ENCODE data around the gene THEMIS. TPM values are rescaled to one million over a fixed set of nuclear protein-coding genes. Genes with fewer than 3 reads are reported as not detected.

THEMIS gene
- total RNA-seq, 1 experiment from 2014 or later = not detected

GRCh38 chr6:127934956-127935355 lies 34.1 kb upstream of the THEMIS start:
- Histone ChIP-seq H3K36me3 (ENCODE audit: control insufficient read depth, insufficient read depth, low read length) (no peaks in the 10 kb centered on the region), H3K9me3 (peaks cover 12% of the 10 kb centered on the region), H3K4me1 (no peaks in the 10 kb centered on the region), H3K27me3 (replicated peaks; ENCODE audit: control insufficient read depth, insufficient read depth, low read length) (no peaks in the 10 kb centered on the region), H3K4me3 (ENCODE audit: low read depth, low read length) (no peak overlapping the region)
- Mint-ChIP-seq H3K27ac (ENCODE audit: unreplicated experiment) (no peak overlapping the region), H3K9me3 (ENCODE audit: unreplicated experiment) (peaks cover 10% of the 10 kb centered on the region), H3K27me3 (ENCODE audit: insufficient read depth, unreplicated experiment) (no peaks in the 10 kb centered on the region), H3K4me3 (ENCODE audit: unreplicated experiment) (no peak overlapping the region), H3K4me1 (ENCODE audit: low read depth, unreplicated experiment) (peaks cover 12% of the 10 kb centered on the region), H3K36me3 (ENCODE audit: insufficient read depth, unreplicated experiment) (no peaks in the 10 kb centered on the region)
- CTCF ChIA-PET = no interaction called here
- BruUV-seq (replicated peaks) = no TSS peak
- no peak for TF ChIP-seq CTCF (IDR thresholded peaks at IDR 0.05; ENCODE audit: insufficient read depth in 1 of 2, low read depth in 1 of 2, low read length in 1 of 2, severe bottlenecking in 1 of 2, unreplicated experiment in 1 of 2)
- POLR2A ChIA-PET = no interaction called here
- DNase-seq = no peak
- intact Hi-C loops (cut with micrococcal nuclease; ENCODE audit: unreplicated experiment) = no loop called here

GRCh38 chr6:127933852-127934840 lies 33.3 kb upstream of the THEMIS start:
- Histone ChIP-seq H3K4me1 (no peaks in the 10 kb centered on the region), H3K9me3 (peaks cover 12% of the 10 kb centered on the region), H3K4me3 (ENCODE audit: low read depth, low read length) (no peak overlapping the region), H3K36me3 (ENCODE audit: control insufficient read depth, insufficient read depth, low read length) (no peaks in the 10 kb centered on the region), H3K27me3 (replicated peaks; ENCODE audit: control insufficient read depth, insufficient read depth, low read length) (no peaks in the 10 kb centered on the region)
- intact Hi-C loops (cut with micrococcal nuclease; ENCODE audit: unreplicated experiment) = no loop called here
- Mint-ChIP-seq H3K27me3 (ENCODE audit: insufficient read depth, unreplicated experiment) (no peaks in the 10 kb centered on the region), H3K9me3 (ENCODE audit: unreplicated experiment) (peaks cover 13% of the 10 kb centered on the region), H3K27ac (ENCODE audit: unreplicated experiment) (no peak overlapping the region), H3K4me3 (ENCODE audit: unreplicated experiment) (no peak overlapping the region), H3K36me3 (ENCODE audit: insufficient read depth, unreplicated experiment) (no peaks in the 10 kb centered on the region), H3K4me1 (ENCODE audit: low read depth, unreplicated experiment) (peaks cover 5% of the 10 kb centered on the region)
- POLR2A ChIA-PET = no interaction called here
- DNase-seq = no peak
- TF ChIP-seq CTCF (IDR thresholded peaks at IDR 0.05; ENCODE audit: insufficient read depth in 1 of 2, low read depth in 1 of 2, low read length in 1 of 2, severe bottlenecking in 1 of 2, unreplicated experiment in 1 of 2) = no peak
- CTCF ChIA-PET = no interaction called here
- no TSS peak for BruUV-seq (replicated peaks)

- H3K9me3 Mint-ChIP-seq (ENCODE audit: unreplicated experiment) = peaks cover 21% of the 10 kb centered on the region
- Histone ChIP-seq H3K4me1 (no peaks in the 10 kb centered on the region), H3K9me3 (peaks cover 12% of the 10 kb centered on the region), H3K36me3 (ENCODE audit: control insufficient read depth, insufficient read depth, low read length) (no peaks in the 10 kb centered on the region), H3K27me3 (replicated peaks; ENCODE audit: control insufficient read depth, insufficient read depth, low read length) (no peaks in the 10 kb centered on the region), H3K4me3 (ENCODE audit: low read depth, low read length) (no peak overlapping the region)
- H3K27me3 Mint-ChIP-seq (ENCODE audit: insufficient read depth, unreplicated experiment) = no peaks in the 10 kb centered on the region
- DNase-seq = no peak
- no TSS peak for BruUV-seq (replicated peaks)
- ChIA-PET CTCF (no interaction called here), POLR2A (no interaction called here)
- intact Hi-C loops (cut with micrococcal nuclease; ENCODE audit: unreplicated experiment) = no loop called here
- H3K4me1 Mint-ChIP-seq (ENCODE audit: low read depth, unreplicated experiment) = no peaks in the 10 kb centered on the region
- H3K27ac Mint-ChIP-seq (ENCODE audit: unreplicated experiment) = no peak overlapping the region
- TF ChIP-seq CTCF (IDR thresholded peaks at IDR 0.05; ENCODE audit: insufficient read depth in 1 of 2, low read depth in 1 of 2, low read length in 1 of 2, severe bottlenecking in 1 of 2, unreplicated experiment in 1 of 2) = no peak
- no peak overlapping the region for H3K4me3 Mint-ChIP-seq (ENCODE audit: unreplicated experiment)
- H3K36me3 Mint-ChIP-seq (ENCODE audit: insufficient read depth, unreplicated experiment) = no peaks in the 10 kb centered on the region
Measured at GRCh38 chr6:127933137-127933536, 32.3 kb upstream of the THEMIS start.

All from Caco-2 (cell line).